NCI-H2081 treated with DMSO at 0.1 percent for 48 hours (cell line): Measurements from ENCODE around the gene VSTM2B.
A peak's percentile ranks its signal among the peaks of the same experiment; 100 is the strongest.

Source experiments
- DNase-seq: peaks from one replicate; lab custom pipeline; 2025; lab: John Stamatoyannopoulos, UW

The VSTM2B gene

GRCh38 chr19:29596080-29596727 lies 70.4 kb downstream of the VSTM2B start:
- DNase-seq = no peak

GRCh38 chr19:29596885-29597525 lies 71.2 kb downstream of the VSTM2B start:
- DNase-seq = no peak

- DNase-seq = no peak
Measured at GRCh38 chr19:29598036-29598435, 72.2 kb downstream of the VSTM2B start.

GRCh38 chr19:29598496-29598895 lies 72.7 kb downstream of the VSTM2B start:
- no peak for DNase-seq

GRCh38 chr19:29603308-29603707 lies 77.5 kb downstream of the VSTM2B start:
- no peak for DNase-seq

GRCh38 chr19:29605653-29606419 lies 80.0 kb downstream of the VSTM2B start, which contains the start of gene POP4:
Gene POP4, plus strand, starts transcription at chr19:29606283. Its CDS starts 36 bp downstream, at chr19:29606319.
- DNase-seq = peak; percentile 87

- DNase-seq = no peak
Measured at GRCh38 chr19:29606420-29606747, 80.6 kb downstream of the VSTM2B start.

- no peak for DNase-seq
Measured at GRCh38 chr19:29609636-29610035, 83.8 kb downstream of the VSTM2B start.

GRCh38 chr19:29610213-29610573 lies 84.4 kb downstream of the VSTM2B start:
- no peak for DNase-seq

GRCh38 chr19:29610574-29611271 lies 84.9 kb downstream of the VSTM2B start:
- DNase-seq = no peak

- no peak for DNase-seq
Measured at GRCh38 chr19:29612121-29612520, 86.3 kb downstream of the VSTM2B start.

GRCh38 chr19:29612801-29613595 lies 87.2 kb downstream of the VSTM2B start:
- DNase-seq = no peak

- no peak for DNase-seq
Measured at GRCh38 chr19:29614046-29614445, 88.3 kb downstream of the VSTM2B start.
